GM12878 (cell line): ENCODE results near the gene LIN7B. TPM values are rescaled to one million over a fixed set of nuclear protein-coding genes. Genes with fewer than 3 reads are reported as not detected.

ENCODE experiments used
- BCL3 ChIP-seq: IDR thresholded peaks from 2 replicates; pipeline ENCODE4 v1.6.1; 2011; ENCODE audit warnings: borderline replicate concordance, low read depth, mild to moderate bottlenecking, moderate library complexity, low read length; ENCODE audit not compliant: insufficient read depth, poor library complexity, severe bottlenecking
- BHLHE40 ChIP-seq, 2 experiments: fragments of 450-650 bp in 1 of 2; IDR thresholded peaks; 2 replicates each; pipeline ENCODE4 v1.6.1; 2011 to 2017; ENCODE audit warnings: low read depth in 2 of 2, borderline replicate concordance in 1 of 2, improper control_type of control experiment in 1 of 2, low read length in 1 of 2, mild to moderate bottlenecking in 1 of 2
- CBFB ChIP-seq: IDR thresholded peaks from 2 replicates; pipeline ENCODE4 v1.6.1; 2016; ENCODE audit warnings: antibody characterized with exemption, low read depth
- CTCF ChIP-seq, 3 experiments: IDR thresholded peaks in 2 of 3; conservative IDR thresholded peaks in 1 of 3; 2 replicates each; pipeline ENCODE4 v1.5.1; 2011; ENCODE audit warnings: low read depth in 3 of 3, low read length in 3 of 3, mild to moderate bottlenecking in 3 of 3, control low read depth in 2 of 3, moderate library complexity in 2 of 3, inconsistent platforms in 1 of 3, mixed read lengths in 1 of 3; ENCODE audit not compliant: control insufficient read depth in 2 of 3, insufficient read depth in 1 of 3; ENCODE audit errors: extremely low read depth in 1 of 3
- DPF2 ChIP-seq: fragments of 450-650 bp; IDR thresholded peaks from 2 replicates; pipeline ENCODE4 v1.6.1; 2017; ENCODE audit warnings: mild to moderate bottlenecking
- E4F1 ChIP-seq: fragments of 450-650 bp; IDR thresholded peaks from 2 replicates; pipeline ENCODE4 v1.6.1; 2018; ENCODE audit warnings: borderline replicate concordance, mild to moderate bottlenecking; ENCODE audit not compliant: partially characterized antibody
- GATAD2B ChIP-seq: fragments of 450-650 bp; conservative IDR thresholded peaks from 2 replicates; pipeline ENCODE4 v1.6.1; 2017; ENCODE audit warnings: low read depth, mild to moderate bottlenecking, moderate library complexity
- HDGF ChIP-seq: fragments of 450-650 bp; IDR thresholded peaks from 2 replicates; pipeline ENCODE4 v1.6.1; 2016; ENCODE audit warnings: antibody characterized with exemption
- MYC ChIP-seq: IDR thresholded peaks from 2 replicates; pipeline ENCODE4 v1.6.1; 2011; ENCODE audit warnings: mild to moderate bottlenecking, low read length, moderate library complexity, inconsistent platforms; ENCODE audit not compliant: insufficient read depth, insufficient replicate concordance, insufficient read length, severe bottlenecking
- PAX5 ChIP-seq: IDR thresholded peaks from 2 replicates; pipeline ENCODE4 v1.6.1; 2011; ENCODE audit warnings: low read depth, low read length, borderline replicate concordance
- POLR2AphosphoS5 ChIP-seq: IDR thresholded peaks from 2 replicates; pipeline ENCODE4 v1.6.1; 2011; ENCODE audit warnings: mild to moderate bottlenecking, low read length, inconsistent platforms
- RELA ChIP-seq: fragments of 450-650 bp; IDR thresholded peaks from 2 replicates; pipeline ENCODE4 v1.8.0; 2014; ENCODE audit warnings: borderline replicate concordance; ENCODE audit not compliant: partially characterized antibody
- SMARCA5 ChIP-seq: fragments of 450-650 bp; IDR thresholded peaks from 2 replicates; pipeline ENCODE4 v1.6.1; 2017; ENCODE audit warnings: mild to moderate bottlenecking
- SPI1 ChIP-seq: IDR thresholded peaks from 2 replicates; pipeline ENCODE4 v1.6.1; 2011; ENCODE audit warnings: low read depth, mild to moderate bottlenecking, low read length, moderate library complexity, borderline replicate concordance; ENCODE audit not compliant: insufficient read depth
- TCF12 ChIP-seq: IDR thresholded peaks from 2 replicates; pipeline ENCODE4 v1.6.1; 2011; ENCODE audit warnings: low read depth, mild to moderate bottlenecking, low read length
- TCF3 ChIP-seq: IDR thresholded peaks from 2 replicates; pipeline ENCODE4 v1.6.1; 2012; ENCODE audit warnings: low read depth, mild to moderate bottlenecking, low read length, borderline replicate concordance; ENCODE audit not compliant: insufficient read depth
- USF1 ChIP-seq: IDR thresholded peaks from 2 replicates; pipeline ENCODE4 v1.6.1; 2011; ENCODE audit warnings: borderline replicate concordance, low read depth, mild to moderate bottlenecking, moderate library complexity, mixed read lengths, low read length; ENCODE audit not compliant: insufficient read depth; ENCODE audit errors: extremely low read length
- USF2 ChIP-seq: IDR thresholded peaks from 2 replicates; pipeline ENCODE4 v1.6.1; 2011; ENCODE audit warnings: low read depth, low read length, improper control_type of control experiment, borderline replicate concordance
- YY1 ChIP-seq: IDR thresholded peaks from 2 replicates; pipeline ENCODE4 v1.6.1; 2011; ENCODE audit warnings: low read depth, mild to moderate bottlenecking, low read length
- ZNF384 ChIP-seq: IDR thresholded peaks from 2 replicates; pipeline ENCODE4 v1.6.1; 2012; ENCODE audit warnings: low read depth, mild to moderate bottlenecking, low read length, improper control_type of control experiment, borderline replicate concordance
- polyA plus RNA-seq, 11 experiments: library from polyadenylated mRNA; depleted of rRNA in 4 of 11; unstranded in 6 of 11; stranded (reverse) in 5 of 11; fragments of >200 nt; fragmentation: Nextera tagmentation in 4 of 11; fragmentation: Illumina TruSeq in 1 of 11; extraction: Ambion mirVana in 4 of 11; extraction: Trizol in 1 of 11; gene quantifications; 1 replicate in 1 of 11; 2 replicates in 10 of 11; pipeline versions ENCODE4 v1.2.1 to v1.2.3, GENCODE V29; 2011 to 2016; ENCODE audit warnings: inconsistent platforms in 2 of 11, missing spikeins in 2 of 11, low read depth in 1 of 11
- total RNA-seq, 4 experiments: library from RNA; depleted of rRNA in 3 of 4; stranded (reverse); fragments of >200 nt in 3 of 4; fragmentation: Illumina TruSeq in 1 of 4; extraction: Trizol in 1 of 4; gene quantifications; 2 replicates each; pipeline versions ENCODE4 v1.2.1 to v1.2.3, GENCODE V29; 2013 to 2021

Gene LIN7B
- total and polyA plus RNA-seq, 10 of the 15 experiments (the other 5 are each of a cell fraction or from before 2014, with no cell fraction given), result 0.15 to 3.5 (median 1.6) TPM; not detected in 2

GRCh38 chr19:49113762-49114629 is at the start of gene LIN7B (continued):
- TF ChIP-seq BHLHE40 (IDR thresholded peaks at IDR 0.05; ENCODE audit: borderline replicate concordance in 1 of 2, low read depth in 2 of 2, low read length in 1 of 2) (peak in 1 of 2 experiments; percentile 69; a peak in 1 of 4 replicates), SPI1 (no peak), YY1 (peak; percentile 84), TCF3 (peak; percentile 59; the same call in 1 of the 2 replicates), DPF2 (peak; percentile 69), HDGF (0 out of 2 replicates have a peak, but pooled peaks have one; percentile 21), RELA (peak; percentile 6), E4F1 (no peak), TCF12 (peak; percentile 63; the same call in 1 of the 2 replicates), USF1 (peak; percentile 68), CTCF (IDR thresholded peaks at IDR 0.05 in 2 of 3, conservative IDR thresholded peaks at IDR 0.05 in 1 of 3; ENCODE audit: control insufficient read depth in 2 of 3, extremely low read depth in 1 of 3, insufficient read depth in 1 of 3, low read depth in 3 of 3, low read length in 3 of 3) (peak; percentile 34 to 61 (median 44); a peak in 4 of 6 replicates), PAX5 (0 out of 2 replicates have a peak, but pooled peaks have one; percentile 32), GATAD2B (peak; percentile 91; the same call in 1 of the 2 replicates), SMARCA5 (peak; percentile 96), POLR2AphosphoS5 (no peak), USF2 (no peak; the same call in 1 of the 2 replicates), MYC (no peak), CBFB (no peak), BCL3 (peak; percentile 77), ZNF384 (no peak)
